Central memory CD8-positive, alpha-beta T cell (primary cell): ENCODE measurements around the gene MVP.

ENCODE experiments used
- ATAC-seq: fragments of 150-1000 bp; cut with Tn5 transposase; replicated peaks from 2 replicates; pipeline ENCODE4 v1.10.0; 2022; ENCODE audit warnings: mild to moderate bottlenecking, moderate FRiP score, moderate number of reproducible peaks; ENCODE audit not compliant: poor library complexity, severe bottlenecking; ENCODE audit errors: extremely low read depth
- DNase-seq, 2 donors: peaks; one replicate each; pipeline ENCODE4 v3.0.0; 2021; ENCODE audit warnings: low spot score in 2 of 2
- H3K27ac Mint-ChIP-seq: one replicate; pipeline ENCODE4 v1.8.0; 2022; ENCODE audit warnings: low read depth, mild to moderate bottlenecking, moderate library complexity, mixed read lengths
- H3K27me3 Mint-ChIP-seq: one replicate; pipeline ENCODE4 v1.8.0; 2022; ENCODE audit warnings: mixed read lengths
- H3K36me3 Mint-ChIP-seq: one replicate; pipeline ENCODE4 v1.8.0; 2022; ENCODE audit warnings: mild to moderate bottlenecking, moderate library complexity, mixed read lengths; ENCODE audit not compliant: insufficient read depth
- H3K4me1 Mint-ChIP-seq: one replicate; pipeline ENCODE4 v1.8.0; 2022; ENCODE audit warnings: mixed read lengths
- H3K4me3 Mint-ChIP-seq: one replicate; pipeline ENCODE4 v1.8.0; 2022; ENCODE audit warnings: mild to moderate bottlenecking, moderate library complexity, mixed read lengths
- H3K9me3 Mint-ChIP-seq: one replicate; pipeline ENCODE4 v1.8.0; 2022; ENCODE audit warnings: mixed read lengths

The MVP gene

GRCh38 chr16:29806641-29807425 is 13.4 kb upstream of the MVP start:
- Mint-ChIP-seq H3K4me3 (peak overlapping the region; percentile 92), H3K9me3 (no peaks in the 10 kb centered on the region), H3K27me3 (no peaks in the 10 kb centered on the region), H3K27ac (peak overlapping the region; percentile 92), H3K4me1 (peaks cover 64% of the 10 kb centered on the region), H3K36me3 (peaks cover 48% of the 10 kb centered on the region)
- DNase-seq (no peak), ATAC-seq (no peak)

- DNase-seq (peak; percentile 74 to 88), ATAC-seq (peak; percentile 49)
- Mint-ChIP-seq H3K4me1 (peaks cover 70% of the 10 kb centered on the region), H3K9me3 (no peaks in the 10 kb centered on the region), H3K27ac (peak overlapping the region; percentile 92), H3K27me3 (no peaks in the 10 kb centered on the region), H3K4me3 (peak overlapping the region; percentile 92), H3K36me3 (peaks cover 43% of the 10 kb centered on the region)
Measured at GRCh38 chr16:29807426-29808218, 12.6 kb upstream of the MVP start.

GRCh38 chr16:29808219-29808900 is 11.9 kb upstream of the MVP start:
- Mint-ChIP-seq H3K27ac (peak overlapping the region; percentile 92), H3K27me3 (no peaks in the 10 kb centered on the region), H3K4me3 (peak overlapping the region; percentile 92), H3K9me3 (no peaks in the 10 kb centered on the region), H3K4me1 (peaks cover 69% of the 10 kb centered on the region), H3K36me3 (peaks cover 41% of the 10 kb centered on the region)
- DNase-seq (no peak), ATAC-seq (peak; percentile 37)

DNA sequence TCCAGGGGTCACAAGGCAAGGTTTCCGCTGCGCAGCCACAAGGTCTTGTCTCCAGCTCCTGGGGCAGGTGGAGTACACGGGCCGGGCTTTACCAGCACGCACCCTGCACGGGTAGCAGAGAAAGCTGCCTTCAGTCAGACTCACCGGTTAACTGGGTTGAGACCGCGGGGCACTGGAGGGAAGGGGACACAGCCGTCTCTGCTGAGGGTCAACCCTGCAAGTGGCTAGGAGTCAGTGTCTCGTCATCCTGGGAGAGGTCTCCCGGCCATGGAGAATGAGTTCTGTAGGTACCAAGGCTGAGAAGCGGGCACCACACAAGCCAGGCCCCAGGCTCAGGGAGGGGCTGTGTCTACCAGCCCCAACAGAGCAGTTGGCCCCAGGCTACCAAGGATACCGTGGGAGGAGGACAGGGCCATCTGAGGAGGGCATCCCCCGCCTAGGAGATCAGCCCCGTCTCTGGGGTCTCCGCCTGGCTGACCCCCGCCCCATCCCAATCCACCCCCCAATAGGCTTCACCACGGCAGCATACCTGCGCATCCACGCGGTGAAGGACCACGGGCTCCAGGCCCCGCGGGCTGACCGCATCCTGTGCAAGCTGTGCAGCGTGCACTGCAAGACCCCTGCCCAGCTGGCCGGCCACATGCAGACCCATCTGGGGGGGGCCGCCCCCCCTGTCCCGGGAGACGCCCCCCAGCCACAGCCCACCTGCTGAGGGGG is 11.1 kb upstream of the MVP start:
- peaks cover 61% of the 10 kb centered on the region for H3K4me1 Mint-ChIP-seq
- ATAC-seq: no peak
- DNase-seq: no peak
- peak overlapping the region; percentile 92 for H3K4me3 Mint-ChIP-seq
- H3K9me3 Mint-ChIP-seq: no peaks in the 10 kb centered on the region
- peak overlapping the region; percentile 92 for H3K27ac Mint-ChIP-seq
- H3K36me3 Mint-ChIP-seq: peaks cover 41% of the 10 kb centered on the region
- no peaks in the 10 kb centered on the region for H3K27me3 Mint-ChIP-seq

DNA sequence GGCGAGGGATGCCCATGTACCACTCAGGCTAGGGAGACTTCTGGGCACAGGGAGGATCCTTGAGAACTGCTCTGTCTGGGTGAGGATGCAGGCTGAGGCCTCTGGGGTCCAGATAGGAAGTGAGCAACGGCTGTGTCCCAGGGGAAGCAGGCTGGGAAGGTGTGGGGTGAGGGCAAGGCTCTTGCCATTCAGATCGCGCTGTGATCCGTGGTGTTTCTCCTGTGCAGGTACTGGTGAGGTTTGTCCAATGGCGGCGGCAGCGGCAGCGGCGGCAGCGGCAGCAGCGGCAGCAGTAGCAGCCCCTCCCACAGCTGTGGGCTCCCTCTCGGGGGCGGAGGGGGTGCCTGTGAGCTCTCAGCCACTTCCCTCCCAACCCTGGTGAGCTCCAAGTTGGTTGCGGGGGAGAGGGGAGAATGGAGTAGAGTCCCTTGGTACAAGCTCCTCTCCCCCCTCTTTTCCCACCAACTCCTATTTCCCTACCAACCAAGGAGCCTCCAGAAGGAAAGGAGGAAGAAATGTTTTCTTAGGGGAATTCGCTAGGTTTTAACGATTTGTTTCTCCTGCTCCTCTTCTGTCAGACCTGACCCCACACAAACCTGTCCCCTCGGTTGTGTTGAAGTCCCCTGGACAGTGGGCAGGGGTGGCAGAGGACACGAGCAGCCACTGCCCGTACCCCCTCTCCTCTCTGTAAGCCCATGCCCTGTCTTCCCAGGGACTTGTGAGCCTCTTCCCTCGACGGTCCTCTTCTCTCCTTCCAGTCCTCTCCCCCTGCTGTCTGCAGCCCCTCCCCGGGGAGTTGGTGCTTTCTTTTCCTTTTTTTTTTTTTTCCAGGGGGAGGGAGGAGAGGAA is 10.2 kb upstream of the MVP start:
- Mint-ChIP-seq H3K27ac (peak overlapping the region; percentile 87), H3K36me3 (peaks cover 36% of the 10 kb centered on the region), H3K4me1 (peaks cover 60% of the 10 kb centered on the region), H3K27me3 (no peaks in the 10 kb centered on the region), H3K4me3 (peak overlapping the region; percentile 92), H3K9me3 (no peaks in the 10 kb centered on the region)
- DNase-seq (peak in 1 of 2 donors; percentile 56), ATAC-seq (no peak)

- H3K4me3 Mint-ChIP-seq: peak overlapping the region; percentile 92
- no peaks in the 10 kb centered on the region for H3K9me3 Mint-ChIP-seq
- peak overlapping the region; percentile 87 for H3K27ac Mint-ChIP-seq
- H3K4me1 Mint-ChIP-seq: peaks cover 63% of the 10 kb centered on the region
- no peak for ATAC-seq
- H3K27me3 Mint-ChIP-seq: no peaks in the 10 kb centered on the region
- peaks cover 34% of the 10 kb centered on the region for H3K36me3 Mint-ChIP-seq
- DNase-seq: no peak
Measured at GRCh38 chr16:29810699-29811169, 9.5 kb upstream of the MVP start.

- Mint-ChIP-seq H3K36me3 (peaks cover 37% of the 10 kb centered on the region), H3K4me1 (peaks cover 68% of the 10 kb centered on the region), H3K27ac (peak overlapping the region; percentile 87), H3K27me3 (no peaks in the 10 kb centered on the region), H3K9me3 (no peaks in the 10 kb centered on the region), H3K4me3 (peak overlapping the region; percentile 92)
- ATAC-seq: no peak
- DNase-seq: peak in 1 of 2 donors; percentile 42
Measured at GRCh38 chr16:29811170-29811895, 8.9 kb upstream of the MVP start.

DNA sequence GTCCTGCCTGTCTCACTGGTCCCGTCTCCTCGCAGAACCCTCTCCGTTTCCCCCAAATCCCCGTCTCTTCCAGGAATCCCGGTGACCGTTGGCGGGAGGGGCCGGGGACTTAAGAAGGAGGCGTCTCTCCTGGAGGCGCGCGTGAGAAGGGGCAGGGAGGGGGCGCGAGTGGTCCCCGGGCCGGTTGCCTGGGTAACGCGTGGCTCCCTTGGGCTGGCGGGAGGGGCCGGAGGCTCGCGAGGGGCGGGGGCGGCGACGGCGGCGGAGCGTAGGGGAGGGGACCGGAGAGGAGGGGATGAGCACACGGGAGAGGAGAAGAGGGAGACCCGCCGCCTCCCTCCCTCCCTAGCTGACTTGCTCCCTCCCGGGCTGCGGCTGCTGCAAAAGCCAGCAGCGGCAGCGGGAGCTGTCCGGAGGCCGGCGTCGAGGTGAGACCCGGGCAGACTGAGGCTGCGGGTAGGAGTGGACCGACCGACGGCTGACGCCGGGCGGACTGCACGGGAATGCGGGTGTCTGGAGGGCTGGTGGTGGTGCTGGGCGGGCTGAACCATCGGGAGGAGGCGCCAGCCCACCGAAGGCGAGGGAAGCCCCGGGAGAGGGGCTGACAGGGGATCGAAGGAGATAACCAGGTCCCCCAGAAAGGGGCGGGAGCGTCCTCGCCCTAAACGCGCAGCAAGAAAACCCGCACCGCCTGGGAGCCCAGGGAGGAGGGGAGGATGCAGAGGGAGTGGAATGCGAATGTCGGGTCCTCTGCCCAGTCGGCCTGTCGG is 8.2 kb upstream of the MVP start, which contains the start of gene PRRT2:
Gene PRRT2 (plus strand): TSS at position 298 of the 770 bp plus-strand sequence. CDS start 862 bp downstream, outside the sequence.
- Mint-ChIP-seq H3K4me1 (peaks cover 75% of the 10 kb centered on the region), H3K27ac (peak within 1 kb of the TSS; percentile 87), H3K36me3 (peaks cover 38% of the 10 kb centered on the region), H3K9me3 (no peaks in the 10 kb centered on the region), H3K4me3 (peak within 1 kb of the TSS; percentile 92), H3K27me3 (no peaks in the 10 kb centered on the region)
- ATAC-seq (no peak), DNase-seq (no peak)

DNA sequence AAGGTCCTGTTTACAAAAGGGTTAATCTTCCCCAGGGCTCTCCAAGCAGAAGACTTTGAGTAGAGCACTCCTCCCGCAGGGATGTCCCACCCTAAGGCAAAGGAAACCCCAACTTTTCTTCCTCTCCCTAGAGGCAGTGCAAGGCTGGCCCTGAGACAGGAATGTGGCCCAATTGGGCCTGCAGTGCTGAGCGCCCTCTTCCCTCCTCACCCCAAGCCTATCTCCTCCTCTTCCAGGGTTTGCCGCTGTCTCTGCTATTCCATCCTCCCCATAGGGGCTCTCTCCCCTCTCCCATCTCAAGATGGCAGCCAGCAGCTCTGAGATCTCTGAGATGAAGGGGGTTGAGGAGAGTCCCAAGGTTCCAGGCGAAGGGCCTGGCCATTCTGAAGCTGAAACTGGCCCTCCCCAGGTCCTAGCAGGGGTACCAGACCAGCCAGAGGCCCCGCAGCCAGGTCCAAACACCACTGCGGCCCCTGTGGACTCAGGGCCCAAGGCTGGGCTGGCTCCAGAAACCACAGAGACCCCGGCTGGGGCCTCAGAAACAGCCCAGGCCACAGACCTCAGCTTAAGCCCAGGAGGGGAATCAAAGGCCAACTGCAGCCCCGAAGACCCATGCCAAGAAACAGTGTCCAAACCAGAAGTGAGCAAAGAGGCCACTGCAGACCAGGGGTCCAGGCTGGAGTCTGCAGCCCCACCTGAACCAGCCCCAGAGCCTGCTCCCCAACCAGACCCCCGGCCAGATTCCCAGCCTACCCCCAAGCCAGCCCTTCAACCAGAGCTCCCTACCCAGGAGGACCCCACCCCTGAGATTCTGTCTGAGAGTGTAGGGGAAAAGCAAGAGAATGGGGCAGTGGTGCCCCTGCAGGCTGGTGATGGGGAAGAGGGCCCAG is 7.3 kb upstream of the MVP start:
- Mint-ChIP-seq H3K4me3 (peak overlapping the region; percentile 92), H3K36me3 (peaks cover 30% of the 10 kb centered on the region), H3K9me3 (no peaks in the 10 kb centered on the region), H3K27me3 (no peaks in the 10 kb centered on the region), H3K4me1 (peaks cover 71% of the 10 kb centered on the region), H3K27ac (peak overlapping the region; percentile 87)
- ATAC-seq (no peak), DNase-seq (no peak)
